Liver (tissue), 2 donors: Measurements from ENCODE around the gene NECTIN1.

Experiments
- GABPA ChIP-seq, 2 donors: IDR thresholded peaks in 1 of 2; conservative IDR thresholded peaks in 1 of 2; 2 replicates each; pipeline ENCODE4 v1.6.1; 2016; ENCODE audit warnings: antibody characterized with exemption in 2 of 2, mild to moderate bottlenecking in 1 of 2, moderate library complexity in 1 of 2
- MAX ChIP-seq: IDR thresholded peaks from 2 replicates; pipeline ENCODE4 v1.6.1; 2016; ENCODE audit warnings: antibody characterized with exemption
- donor health status: healthy.

GRCh38 chr11:119629834-119630624, 99.0 kb downstream of the NECTIN1 start:
- TF ChIP-seq MAX (no peak), GABPA (IDR thresholded peaks at IDR 0.05 in 1 of 2, conservative IDR thresholded peaks at IDR 0.05 in 1 of 2) (no peak)
